H9 (cell line): ENCODE data around the gene HEG1. TPM values are rescaled to one million over a fixed set of nuclear protein-coding genes. Genes with fewer than 3 reads are reported as not detected.

Experiments
- DNase-seq: peaks from one replicate; pipeline ENCODE4 v3.0.0-alpha.2; 2017
- H2AFZ ChIP-seq: one replicate; pipeline ENCODE4 v1.6.1; 2013; ENCODE audit warnings: mild to moderate bottlenecking, low read length, control low read depth, moderate library complexity
- H2AK5ac ChIP-seq: 2 replicates; pipeline ENCODE4 v1.6.1; 2013; ENCODE audit warnings: low read length, control low read depth, mixed read lengths; ENCODE audit not compliant: insufficient read length
- H2BK120ac ChIP-seq: one replicate; pipeline ENCODE4 v1.6.1; 2013; ENCODE audit warnings: low read depth, mild to moderate bottlenecking, low read length, control low read depth, inconsistent platforms; ENCODE audit not compliant: poor library complexity, severe bottlenecking
- H2BK12ac ChIP-seq: 2 replicates; pipeline ENCODE4 v1.6.1; 2013; ENCODE audit warnings: low read length, control low read depth, mixed read lengths, low read depth; ENCODE audit not compliant: insufficient read length
- H2BK15ac ChIP-seq: 2 replicates; pipeline ENCODE4 v1.6.1; 2013; ENCODE audit warnings: low read depth, low read length, control low read depth
- H2BK20ac ChIP-seq: one replicate; pipeline ENCODE4 v1.6.1; 2013; ENCODE audit warnings: low read depth, mild to moderate bottlenecking, low read length, control low read depth, inconsistent platforms; ENCODE audit not compliant: poor library complexity, severe bottlenecking
- H2BK5ac ChIP-seq: 2 replicates; pipeline ENCODE4 v1.6.1; 2013; ENCODE audit warnings: low read length, control low read depth, mixed read lengths; ENCODE audit not compliant: insufficient read length
- H3K14ac ChIP-seq: 2 replicates; pipeline ENCODE4 v1.6.1; 2013; ENCODE audit warnings: low read length, control low read depth; ENCODE audit not compliant: insufficient read depth
- H3K18ac ChIP-seq: 2 replicates; pipeline ENCODE4 v1.6.1; 2013; ENCODE audit warnings: low read depth, mild to moderate bottlenecking, mixed read lengths, low read length, control low read depth; ENCODE audit not compliant: insufficient read length
- H3K23ac ChIP-seq: 2 replicates; pipeline ENCODE4 v1.6.1; 2013; ENCODE audit warnings: low read length, control low read depth, mixed read lengths, low read depth; ENCODE audit not compliant: insufficient read length
- H3K23me2 ChIP-seq: 2 replicates; pipeline ENCODE4 v1.6.1; 2013; ENCODE audit warnings: low read depth, mild to moderate bottlenecking, mixed read lengths, low read length, control low read depth; ENCODE audit not compliant: insufficient read length, poor library complexity, severe bottlenecking
- H3K27ac ChIP-seq: 2 replicates; pipeline ENCODE4 v1.5.1; 2013; ENCODE audit warnings: low read length, control low read depth, mixed read lengths, low read depth; ENCODE audit not compliant: insufficient read length
- H3K27me3 ChIP-seq: 2 replicates; pipeline ENCODE4 v1.6.1; 2013; ENCODE audit warnings: low read length, control low read depth, inconsistent platforms; ENCODE audit not compliant: insufficient read depth
- H3K4ac ChIP-seq: 2 replicates; pipeline ENCODE4 v1.6.1; 2013; ENCODE audit warnings: low read depth, mild to moderate bottlenecking, control low read depth, inconsistent platforms, low read length, moderate library complexity
- H3K4me1 ChIP-seq: 2 replicates; pipeline ENCODE4 v1.6.1; 2013; ENCODE audit warnings: low read length, control low read depth, inconsistent platforms; ENCODE audit not compliant: insufficient read depth
- H3K4me2 ChIP-seq: 2 replicates; pipeline ENCODE4 v1.6.1; 2013; ENCODE audit warnings: low read length, control low read depth, mixed read lengths; ENCODE audit not compliant: insufficient read length, insufficient read depth
- H3K56ac ChIP-seq: 2 replicates; pipeline ENCODE4 v1.6.1; 2013; ENCODE audit warnings: low read depth, mild to moderate bottlenecking, mixed read lengths, low read length, control low read depth; ENCODE audit not compliant: insufficient read length
- H3K79me1 ChIP-seq: 2 replicates; pipeline ENCODE4 v1.6.1; 2013; ENCODE audit warnings: low read depth, mild to moderate bottlenecking, moderate library complexity, low read length, control low read depth, inconsistent platforms; ENCODE audit not compliant: insufficient read depth, poor library complexity, severe bottlenecking
- H3K79me2 ChIP-seq: 2 replicates; pipeline ENCODE4 v1.6.1; 2013; ENCODE audit warnings: low read length, control low read depth, inconsistent platforms; ENCODE audit not compliant: insufficient read depth
- H3K9ac ChIP-seq: 2 replicates; pipeline ENCODE4 v1.6.1; 2013; ENCODE audit warnings: low read length, control low read depth, mixed read lengths; ENCODE audit not compliant: insufficient read length; ENCODE audit errors: extremely low read depth
- H3K9me3 ChIP-seq: one replicate; pipeline ENCODE4 v1.6.1; 2013; ENCODE audit warnings: low read depth, low read length, inconsistent platforms; ENCODE audit not compliant: control insufficient read depth
- H3T11ph ChIP-seq: one replicate; pipeline ENCODE4 v1.6.1; 2013; ENCODE audit warnings: mild to moderate bottlenecking, low read length, control low read depth, inconsistent platforms
- H4K20me1 ChIP-seq: one replicate; pipeline ENCODE4 v1.6.1; 2013; ENCODE audit not compliant: control insufficient read depth, insufficient read length, insufficient read depth
- H4K5ac ChIP-seq: 2 replicates; pipeline ENCODE4 v1.6.1; 2013; ENCODE audit warnings: low read depth, mild to moderate bottlenecking, mixed read lengths, low read length, control low read depth; ENCODE audit not compliant: insufficient read length
- H4K8ac ChIP-seq: replicated peaks from 2 replicates; pipeline ENCODE4 v1.6.1; 2013; ENCODE audit warnings: low read length, control low read depth, mixed read lengths, low read depth; ENCODE audit not compliant: insufficient read length
- H4K91ac ChIP-seq: 2 replicates; pipeline ENCODE4 v1.6.1; 2013; ENCODE audit warnings: low read depth, mild to moderate bottlenecking, moderate library complexity, mixed read lengths, low read length, control low read depth; ENCODE audit not compliant: insufficient read length
- H3K27ac Mint-ChIP-seq, 3 experiments: 2 replicates in 2 of 3; 3 replicates in 1 of 3; pipeline ENCODE4 v1.8.0; 2020 to 2021; ENCODE audit warnings: mixed read lengths in 3 of 3, mild to moderate bottlenecking in 1 of 3, moderate library complexity in 1 of 3
- H3K27me3 Mint-ChIP-seq: 2 replicates; pipeline ENCODE4 v1.8.0; 2021; ENCODE audit warnings: low read depth, mild to moderate bottlenecking, moderate library complexity, mixed read lengths
- H3K36me3 Mint-ChIP-seq, 3 experiments: 2 replicates in 2 of 3; 3 replicates in 1 of 3; pipeline ENCODE4 v1.8.0; 2020 to 2021; ENCODE audit warnings: low read depth in 3 of 3, mixed read lengths in 3 of 3; ENCODE audit not compliant: insufficient read depth in 1 of 3
- H3K4me1 Mint-ChIP-seq, 2 experiments: 2 replicates each; pipeline ENCODE4 v1.8.0; 2020; ENCODE audit warnings: mixed read lengths in 2 of 2
- H3K4me3 Mint-ChIP-seq, 2 experiments: 2 replicates in 1 of 2; 3 replicates in 1 of 2; pipeline ENCODE4 v1.8.0; 2020 to 2021; ENCODE audit warnings: mild to moderate bottlenecking in 2 of 2, mixed read lengths in 2 of 2, moderate library complexity in 1 of 2
- H3K9me3 Mint-ChIP-seq, 2 experiments: 2 replicates in 1 of 2; 3 replicates in 1 of 2; pipeline ENCODE4 v1.8.0; 2020; ENCODE audit warnings: mild to moderate bottlenecking in 2 of 2, mixed read lengths in 2 of 2, moderate library complexity in 1 of 2
- WGBS: extraction: QIAGEN DNeasy Blood & Tissue Kit; methylation state at CpG from one replicate; pipeline ENCODE4 v1.1.7; 2013; ENCODE audit warnings: missing lambda C conversion rate, low lambda C conversion rate, mixed read lengths; ENCODE audit not compliant: insufficient read length; ENCODE audit errors: extremely low coverage; 5-methylcytosine and 5-hydroxymethylcytosine counted together
- total RNA-seq: library from RNA; stranded (reverse); gene quantifications from 2 replicates; pipeline ENCODE4 v1.2.1, GENCODE V29; 2021
- TF ChIP-seq, protein P1 (sequence below): fragments of 200-600 bp; sonication (generic); conservative IDR thresholded peaks from 3 replicates; pipeline ENCODE4 v1.8.0; 2021; ENCODE audit warnings: antibody characterized with exemption, mild to moderate bottlenecking

The HEG1 gene
- total RNA-seq, 1 experiment from 2014 or later: 10.3 TPM

DNA sequence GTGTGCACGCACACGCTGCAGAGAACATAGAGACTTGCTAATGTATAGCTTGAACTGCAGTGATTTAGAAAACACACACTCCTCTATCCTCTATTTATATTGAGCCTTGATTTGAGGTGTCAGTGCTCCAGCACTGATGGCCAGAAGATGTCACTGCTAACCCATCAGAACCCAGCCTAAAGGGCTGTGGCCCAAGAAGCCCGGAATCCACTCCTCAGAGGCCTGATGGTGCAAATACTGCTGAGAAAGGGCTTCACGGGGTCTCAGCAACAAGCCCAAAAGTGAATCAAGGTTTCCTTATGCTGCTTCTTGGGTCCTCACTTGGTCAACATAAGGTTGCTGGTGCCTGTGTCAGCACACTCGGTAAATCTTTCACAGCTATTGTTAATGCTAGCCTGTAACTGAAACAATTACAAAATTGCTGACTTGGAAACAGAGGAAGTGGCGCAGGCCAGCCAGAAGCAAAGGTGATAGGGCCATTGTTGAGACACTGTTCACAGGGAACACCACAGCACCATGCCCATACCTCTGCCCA is 60.3 kb downstream of the HEG1 start:
- Histone ChIP-seq H2BK12ac (no peak overlapping the region), H3K56ac (no peak overlapping the region), H4K20me1 (no peaks in the 10 kb centered on the region), H3K4ac (no peak overlapping the region), H3K79me2 (no peaks in the 10 kb centered on the region; the same call in 1 of the 2 replicates), H2BK5ac (no peak overlapping the region), H3K27me3 (no peaks in the 10 kb centered on the region), H2BK20ac (no peak overlapping the region), H4K91ac (no peak overlapping the region), H2AK5ac (no peak overlapping the region), H3K4me1 (peaks cover 8% of the 10 kb centered on the region), H3K27ac (no peak overlapping the region), H3K18ac (no peak overlapping the region), H4K5ac (no peak overlapping the region), H3K4me2 (no peak overlapping the region), H3K9me3 (no peaks in the 10 kb centered on the region), H3K9ac (no peak overlapping the region), H3T11ph (no peak overlapping the region), H3K23me2 (no peaks in the 10 kb centered on the region), H4K8ac (no peak overlapping the region), H3K79me1 (no peaks in the 10 kb centered on the region), H2BK120ac (no peak overlapping the region), H3K14ac (no peak overlapping the region), H2BK15ac (no peak overlapping the region), H3K23ac (no peak overlapping the region), H2AFZ (no peak overlapping the region)
- peaks cover 43 to 44% of the 10 kb centered on the region in 2 experiments for H3K4me1 Mint-ChIP-seq
- no peaks in the 10 kb centered on the region; a peak in 1 of 5 replicates for H3K9me3 Mint-ChIP-seq
- TF ChIP-seq, protein P1, sequence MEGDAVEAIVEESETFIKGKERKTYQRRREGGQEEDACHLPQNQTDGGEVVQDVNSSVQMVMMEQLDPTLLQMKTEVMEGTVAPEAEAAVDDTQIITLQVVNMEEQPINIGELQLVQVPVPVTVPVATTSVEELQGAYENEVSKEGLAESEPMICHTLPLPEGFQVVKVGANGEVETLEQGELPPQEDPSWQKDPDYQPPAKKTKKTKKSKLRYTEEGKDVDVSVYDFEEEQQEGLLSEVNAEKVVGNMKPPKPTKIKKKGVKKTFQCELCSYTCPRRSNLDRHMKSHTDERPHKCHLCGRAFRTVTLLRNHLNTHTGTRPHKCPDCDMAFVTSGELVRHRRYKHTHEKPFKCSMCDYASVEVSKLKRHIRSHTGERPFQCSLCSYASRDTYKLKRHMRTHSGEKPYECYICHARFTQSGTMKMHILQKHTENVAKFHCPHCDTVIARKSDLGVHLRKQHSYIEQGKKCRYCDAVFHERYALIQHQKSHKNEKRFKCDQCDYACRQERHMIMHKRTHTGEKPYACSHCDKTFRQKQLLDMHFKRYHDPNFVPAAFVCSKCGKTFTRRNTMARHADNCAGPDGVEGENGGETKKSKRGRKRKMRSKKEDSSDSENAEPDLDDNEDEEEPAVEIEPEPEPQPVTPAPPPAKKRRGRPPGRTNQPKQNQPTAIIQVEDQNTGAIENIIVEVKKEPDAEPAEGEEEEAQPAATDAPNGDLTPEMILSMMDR: peak; percentile 85
- H3K27me3 Mint-ChIP-seq: no peaks in the 10 kb centered on the region; the same call in 1 of the 2 replicates
- no peak overlapping the region for H3K4me3 Mint-ChIP-seq
- peak; percentile 71 for DNase-seq
- peaks cover 11 to 30% (median 23%) of the 10 kb centered on the region in 3 experiments for H3K36me3 Mint-ChIP-seq
- WGBS: no CpG with 5 or more reads among the region's 6 CpGs
- peak overlapping the region in 2 of 3 experiments; percentile 15 to 69; a peak in 2 of 7 replicates for H3K27ac Mint-ChIP-seq
